Mesothelial cell of epicardium (in vitro differentiated cells): ENCODE measurements around the gene RPL22. TPM values are rescaled to one million over a fixed set of nuclear protein-coding genes. Genes with fewer than 3 reads are reported as not detected.

ENCODE experiments used
- DNase-seq, 2 experiments: peaks; one replicate each; pipeline ENCODE4 v3.0.0; 2021; ENCODE audit warnings: low spot score in 2 of 2; ENCODE audit not compliant: unreplicated experiment in 2 of 2
- H3K27ac Mint-ChIP-seq: 2 replicates; pipeline ENCODE4 v1.8.0; 2021; ENCODE audit warnings: mixed read lengths
- H3K27me3 Mint-ChIP-seq: 2 replicates; pipeline ENCODE4 v1.8.0; 2021; ENCODE audit warnings: low read depth, mixed read lengths
- H3K36me3 Mint-ChIP-seq: 2 replicates; pipeline ENCODE4 v1.8.0; 2021; ENCODE audit warnings: mixed read lengths
- H3K4me1 Mint-ChIP-seq: 2 replicates; pipeline ENCODE4 v1.8.0; 2021; ENCODE audit warnings: mixed read lengths
- H3K4me3 Mint-ChIP-seq: 2 replicates; pipeline ENCODE4 v1.8.0; 2021; ENCODE audit warnings: mild to moderate bottlenecking, moderate library complexity, mixed read lengths
- H3K9me3 Mint-ChIP-seq: 2 replicates; pipeline ENCODE4 v1.8.0; 2021; ENCODE audit warnings: mixed read lengths
- total RNA-seq: library from RNA; stranded (reverse); gene quantifications from 3 replicates; pipeline ENCODE4 v1.2.1, GENCODE V29; 2021
- TF ChIP-seq, protein P1 (sequence below): fragments of 200-600 bp; sonication (generic); IDR thresholded peaks from one replicate; pipeline ENCODE4 v1.5.0; 2021; ENCODE audit warnings: antibody characterized with exemption; ENCODE audit not compliant: unreplicated experiment

Gene RPL22
- total RNA-seq, 1 donor from 2014 or later = 426 TPM

- no peaks in the 10 kb centered on the region for H3K36me3 Mint-ChIP-seq
- no peaks in the 10 kb centered on the region for H3K9me3 Mint-ChIP-seq
- no peak for DNase-seq
- peaks cover 77% of the 10 kb centered on the region for H3K27me3 Mint-ChIP-seq
- no peak overlapping the region for H3K27ac Mint-ChIP-seq
- H3K4me3 Mint-ChIP-seq = no peak overlapping the region
- TF ChIP-seq, protein P1, sequence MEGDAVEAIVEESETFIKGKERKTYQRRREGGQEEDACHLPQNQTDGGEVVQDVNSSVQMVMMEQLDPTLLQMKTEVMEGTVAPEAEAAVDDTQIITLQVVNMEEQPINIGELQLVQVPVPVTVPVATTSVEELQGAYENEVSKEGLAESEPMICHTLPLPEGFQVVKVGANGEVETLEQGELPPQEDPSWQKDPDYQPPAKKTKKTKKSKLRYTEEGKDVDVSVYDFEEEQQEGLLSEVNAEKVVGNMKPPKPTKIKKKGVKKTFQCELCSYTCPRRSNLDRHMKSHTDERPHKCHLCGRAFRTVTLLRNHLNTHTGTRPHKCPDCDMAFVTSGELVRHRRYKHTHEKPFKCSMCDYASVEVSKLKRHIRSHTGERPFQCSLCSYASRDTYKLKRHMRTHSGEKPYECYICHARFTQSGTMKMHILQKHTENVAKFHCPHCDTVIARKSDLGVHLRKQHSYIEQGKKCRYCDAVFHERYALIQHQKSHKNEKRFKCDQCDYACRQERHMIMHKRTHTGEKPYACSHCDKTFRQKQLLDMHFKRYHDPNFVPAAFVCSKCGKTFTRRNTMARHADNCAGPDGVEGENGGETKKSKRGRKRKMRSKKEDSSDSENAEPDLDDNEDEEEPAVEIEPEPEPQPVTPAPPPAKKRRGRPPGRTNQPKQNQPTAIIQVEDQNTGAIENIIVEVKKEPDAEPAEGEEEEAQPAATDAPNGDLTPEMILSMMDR = no peak
- no peaks in the 10 kb centered on the region for H3K4me1 Mint-ChIP-seq
These were observed 33.9 kb downstream of the RPL22 start for GRCh38 chr1:6165441-6165985.

DNA sequence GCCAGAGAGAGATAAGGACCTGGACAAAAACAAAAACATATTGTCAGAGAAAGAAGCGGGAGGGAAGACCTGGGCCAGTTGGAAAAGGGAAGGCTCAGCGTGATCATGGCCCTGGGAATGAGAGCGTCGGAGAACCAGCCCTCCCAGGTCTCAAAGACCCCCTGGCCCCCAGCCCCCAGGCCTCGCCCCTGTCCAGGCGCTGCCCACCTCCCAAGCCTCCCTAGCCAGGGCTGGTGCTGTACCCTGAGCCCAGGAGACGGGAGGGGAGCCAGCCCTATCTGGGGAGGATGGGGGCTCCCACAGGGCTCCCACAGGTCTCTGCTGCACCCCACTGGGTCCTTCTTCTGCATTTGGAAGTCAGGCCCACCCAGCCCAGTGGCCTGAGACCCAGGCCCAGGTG is 34.4 kb downstream of the RPL22 start:
- no peaks in the 10 kb centered on the region for H3K36me3 Mint-ChIP-seq
- peaks cover 77% of the 10 kb centered on the region for H3K27me3 Mint-ChIP-seq
- H3K4me1 Mint-ChIP-seq = no peaks in the 10 kb centered on the region
- no peaks in the 10 kb centered on the region for H3K9me3 Mint-ChIP-seq
- DNase-seq = no peak
- no peak overlapping the region for H3K27ac Mint-ChIP-seq
- H3K4me3 Mint-ChIP-seq = no peak overlapping the region
- TF ChIP-seq, protein P1 = no peak

- DNase-seq = no peak
- Mint-ChIP-seq H3K27me3 (peaks cover 81% of the 10 kb centered on the region), H3K4me3 (no peak overlapping the region), H3K27ac (no peak overlapping the region), H3K36me3 (no peaks in the 10 kb centered on the region), H3K4me1 (no peaks in the 10 kb centered on the region), H3K9me3 (no peaks in the 10 kb centered on the region)
- TF ChIP-seq, protein P1 = no peak
These were observed 35.3 kb downstream of the RPL22 start for GRCh38 chr1:6163973-6164617.

- Mint-ChIP-seq H3K36me3 (no peaks in the 10 kb centered on the region), H3K27me3 (peaks cover 78% of the 10 kb centered on the region), H3K27ac (no peak overlapping the region), H3K4me3 (no peak overlapping the region), H3K9me3 (no peaks in the 10 kb centered on the region), H3K4me1 (no peaks in the 10 kb centered on the region)
- no peak for DNase-seq
- TF ChIP-seq, protein P1 = no peak
These were observed 36.0 kb downstream of the RPL22 start for GRCh38 chr1:6163191-6163972.

- Mint-ChIP-seq H3K9me3 (no peaks in the 10 kb centered on the region), H3K27me3 (peaks cover 78% of the 10 kb centered on the region), H3K4me1 (peaks cover 1% of the 10 kb centered on the region), H3K27ac (no peak overlapping the region), H3K36me3 (no peaks in the 10 kb centered on the region), H3K4me3 (no peak overlapping the region)
- DNase-seq = no peak
- TF ChIP-seq, protein P1 = peak; percentile 17
These were observed 36.6 kb downstream of the RPL22 start for GRCh38 chr1:6162773-6163172.
